Putamen (tissue), 1 donor: ENCODE results near the gene MARCHF5.
"Not testable (repeated sequence)": the region's sequence is repeated elsewhere in the genome, so short reads cannot be mapped to it uniquely, and the experiment has no call there.

ENCODE experiments used
- DNase-seq: peaks from one replicate; pipeline ENCODE4 v3.0.0-alpha.2; 2016; ENCODE audit warnings: low spot score

Gene MARCHF5

GRCh38 chr10:92387289-92387940 lies 96.4 kb downstream of the MARCHF5 start:
- DNase-seq: no peak

GRCh38 chr10:92393173-92393572 lies 102.2 kb downstream of the MARCHF5 start:
- DNase-seq: not testable (repeated sequence)

GRCh38 chr10:92395271-92395670 lies 104.3 kb downstream of the MARCHF5 start:
- no peak for DNase-seq

GRCh38 chr10:92402234-92402633 lies 111.3 kb downstream of the MARCHF5 start:
- not testable (repeated sequence) for DNase-seq
